ENCODE data around the gene VAT1L. TPM values are rescaled to one million over a fixed set of nuclear protein-coding genes. Genes with fewer than 3 reads are reported as not detected.

VAT1L gene
- total RNA-seq, 1 experiment from 2014 or later = 19.1 TPM

DNA sequence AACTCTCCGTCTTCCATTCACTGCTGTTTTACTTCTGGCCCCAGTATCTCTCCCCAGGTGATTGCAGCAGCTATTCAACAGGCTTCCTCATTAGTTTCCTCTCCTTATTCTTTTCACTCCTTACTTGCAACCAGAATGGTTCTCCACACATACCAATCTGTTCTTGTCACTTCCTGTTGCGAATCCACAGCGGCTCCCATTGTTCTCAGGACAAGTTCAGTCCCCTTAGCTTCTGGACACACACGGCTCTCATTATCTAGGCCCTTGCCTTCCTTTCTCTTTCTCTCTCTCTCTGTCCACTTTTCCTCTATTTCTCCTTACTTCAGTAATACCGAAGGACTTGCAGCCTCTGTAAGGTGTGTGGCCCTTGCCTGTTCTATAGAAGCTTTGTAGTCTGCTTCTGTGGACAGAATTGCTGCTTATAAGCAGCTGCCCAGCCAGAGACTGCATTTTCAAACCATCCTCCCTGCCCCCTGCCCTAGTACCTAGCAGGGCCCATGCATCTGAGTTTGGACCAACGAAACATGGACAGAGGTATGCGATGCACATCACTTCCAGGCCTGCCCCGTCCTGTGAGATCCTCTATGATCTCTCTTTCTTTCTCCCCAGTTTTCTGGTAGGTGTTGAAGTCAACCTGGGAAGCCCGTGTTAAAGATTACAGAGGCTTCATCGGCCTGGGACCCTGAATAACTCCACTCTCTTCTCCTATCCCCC is 45.7 kb downstream of the VAT1L start:
- H3K4me3 Mint-ChIP-seq = no peak overlapping the region

GRCh38 chr16:77834635-77835540 is 46.5 kb downstream of the VAT1L start:
- Mint-ChIP-seq H3K4me3 (no peak overlapping the region), H3K36me3 (no peaks in the 10 kb centered on the region), H3K4me1 (peaks cover 45% of the 10 kb centered on the region), H3K9me3 (no peaks in the 10 kb centered on the region), H3K27me3 (ENCODE audit: low read depth) (no peaks in the 10 kb centered on the region), H3K27ac (peak overlapping the region; percentile 97)
- POLR2A ChIA-PET = interaction anchor here (0.7 kb wide), 1 partner anchor 65 kb away, joined by 3 read pairs; no protein-coding TSS in a partner anchor
- DNase-seq (ENCODE audit: low spot score) = no peak
- no peak for ATAC-seq
- CTCF ChIA-PET = interaction anchor here (1.1 kb wide), 1 partner anchor 265 kb away, joined by 4 read pairs; the partner anchor contains the start of gene WWOX
- TF ChIP-seq FOXK1 (CRISPR knock-in tag; IDR thresholded peaks at IDR 0.05) (no peak), IRF2 (CRISPR knock-in tag; IDR thresholded peaks at IDR 0.05; ENCODE audit: borderline replicate concordance, low read depth) (no peak), RORB (CRISPR knock-in tag; IDR thresholded peaks at IDR 0.05) (no peak), ZNF281 (CRISPR knock-in tag; IDR thresholded peaks at IDR 0.05) (no peak)
- TF ChIP-seq, protein P1, sequence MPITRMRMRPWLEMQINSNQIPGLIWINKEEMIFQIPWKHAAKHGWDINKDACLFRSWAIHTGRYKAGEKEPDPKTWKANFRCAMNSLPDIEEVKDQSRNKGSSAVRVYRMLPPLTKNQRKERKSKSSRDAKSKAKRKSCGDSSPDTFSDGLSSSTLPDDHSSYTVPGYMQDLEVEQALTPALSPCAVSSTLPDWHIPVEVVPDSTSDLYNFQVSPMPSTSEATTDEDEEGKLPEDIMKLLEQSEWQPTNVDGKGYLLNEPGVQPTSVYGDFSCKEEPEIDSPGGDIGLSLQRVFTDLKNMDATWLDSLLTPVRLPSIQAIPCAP (CRISPR knock-in tag; IDR thresholded peaks at IDR 0.05) = no peak

More for the DNA sequence above, 45.7 kb downstream of the VAT1L start:
- ATAC-seq (peak; percentile 87), DNase-seq (ENCODE audit: low spot score) (no peak)
- Mint-ChIP-seq H3K27me3 (ENCODE audit: low read depth) (no peaks in the 10 kb centered on the region), H3K9me3 (no peaks in the 10 kb centered on the region), H3K27ac (peak overlapping the region; percentile 97), H3K4me1 (peaks cover 45% of the 10 kb centered on the region), H3K36me3 (no peaks in the 10 kb centered on the region)
- TF ChIP-seq ZNF121 (CRISPR knock-in tag; IDR thresholded peaks at IDR 0.05) (peak; percentile 89), ZNF423 (CRISPR knock-in tag; IDR thresholded peaks at IDR 0.05) (no peak), ATF3 (CRISPR knock-in tag; conservative IDR thresholded peaks at IDR 0.05) (no peak), ZBTB21 (CRISPR knock-in tag; IDR thresholded peaks at IDR 0.05; ENCODE audit: borderline replicate concordance) (no peak)
- TF ChIP-seq, protein P2, sequence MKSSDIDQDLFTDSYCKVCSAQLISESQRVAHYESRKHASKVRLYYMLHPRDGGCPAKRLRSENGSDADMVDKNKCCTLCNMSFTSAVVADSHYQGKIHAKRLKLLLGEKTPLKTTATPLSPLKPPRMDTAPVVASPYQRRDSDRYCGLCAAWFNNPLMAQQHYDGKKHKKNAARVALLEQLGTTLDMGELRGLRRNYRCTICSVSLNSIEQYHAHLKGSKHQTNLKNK (CRISPR knock-in tag; IDR thresholded peaks at IDR 0.05) = no peak
- POLR2A ChIA-PET = interaction anchor here (0.7 kb wide), 1 partner anchor 66 kb away, joined by 3 read pairs; no protein-coding TSS in a partner anchor
- CTCF ChIA-PET = interaction anchor here (0.6 to 1.1 kb wide), 2 partner anchors 133 to 266 kb away, joined by 4 read pairs; partner anchors contain the start of gene WWOX

- no peak overlapping the region for H3K27ac Mint-ChIP-seq
- no peaks in the 10 kb centered on the region for H3K9me3 Mint-ChIP-seq
- no peak for ATAC-seq
- TF ChIP-seq FOXP1 (CRISPR knock-in tag; IDR thresholded peaks at IDR 0.05; ENCODE audit: borderline replicate concordance) (no peak), ZNF425 (CRISPR knock-in tag; conservative IDR thresholded peaks at IDR 0.05) (no peak), TCF7 (CRISPR knock-in tag; IDR thresholded peaks at IDR 0.05; ENCODE audit: low read depth) (no peak), ZSCAN18 (CRISPR knock-in tag; IDR thresholded peaks at IDR 0.05) (no peak), JUN (CRISPR knock-in tag; IDR thresholded peaks at IDR 0.05) (no peak)
- ChIA-PET POLR2A (interaction anchor here (0.5 kb wide), 1 partner anchor 190 kb away, joined by 3 read pairs; no protein-coding TSS in a partner anchor), CTCF (interaction anchor here (1.1 kb wide), 1 partner anchor 166 kb away, joined by 3 read pairs; no protein-coding TSS in a partner anchor)
- H3K27me3 Mint-ChIP-seq (ENCODE audit: low read depth) = no peaks in the 10 kb centered on the region
- H3K4me1 Mint-ChIP-seq = peaks cover 45% of the 10 kb centered on the region
- H3K36me3 Mint-ChIP-seq = no peaks in the 10 kb centered on the region
- H3K4me3 Mint-ChIP-seq = no peak overlapping the region
- DNase-seq (ENCODE audit: low spot score) = no peak
Measured at GRCh38 chr16:77836801-77837200, 48.4 kb downstream of the VAT1L start.
